Measurements from ENCODE around the gene KYAT1.

KYAT1 gene

GRCh38 chr9:128838338-128838737 is 43.4 kb downstream of the KYAT1 start:
- DNase-seq (ENCODE audit: low read depth) = no peak

- no peak for DNase-seq (ENCODE audit: low read depth)
Measured at GRCh38 chr9:128836509-128837145, 45.1 kb downstream of the KYAT1 start.

GRCh38 chr9:128835246-128836210 is 46.2 kb downstream of the KYAT1 start:
- DNase-seq (ENCODE audit: low read depth) = no peak

GRCh38 chr9:128833696-128834095 is 48.1 kb downstream of the KYAT1 start:
- DNase-seq (ENCODE audit: low read depth) = no peak

- peak; percentile 86 for DNase-seq (ENCODE audit: low read depth)
Measured at GRCh38 chr9:128829477-128830251, 52.1 kb downstream of the KYAT1 start, which contains the start of gene SPOUT1. TSS of gene SPOUT1 (minus strand) at chr9:128829794. CDS start at chr9:128829780, 14 bp downstream.

GRCh38 chr9:128828719-128829452 is 52.9 kb downstream of the KYAT1 start:
- no peak for DNase-seq (ENCODE audit: low read depth)

GRCh38 chr9:128828267-128828666 is 53.5 kb downstream of the KYAT1 start:
- no peak for DNase-seq (ENCODE audit: low read depth)

- DNase-seq (ENCODE audit: low read depth) = no peak
Measured at GRCh38 chr9:128825923-128826700, 55.6 kb downstream of the KYAT1 start.

GRCh38 chr9:128824911-128825310 is 56.8 kb downstream of the KYAT1 start:
- no peak for DNase-seq (ENCODE audit: low read depth)

GRCh38 chr9:128823903-128824406 is 57.8 kb downstream of the KYAT1 start:
- DNase-seq (ENCODE audit: low read depth) = no peak

- no peak for DNase-seq (ENCODE audit: low read depth)
Measured at GRCh38 chr9:128823362-128823902, 58.3 kb downstream of the KYAT1 start.

- DNase-seq (ENCODE audit: low read depth) = no peak
Measured at GRCh38 chr9:128822407-128823042, 59.2 kb downstream of the KYAT1 start.

- no peak for DNase-seq (ENCODE audit: low read depth)
Measured at GRCh38 chr9:128821584-128822406, 60.0 kb downstream of the KYAT1 start.

- no peak for DNase-seq (ENCODE audit: low read depth)
Measured at GRCh38 chr9:128820665-128821583, 60.8 kb downstream of the KYAT1 start.

GRCh38 chr9:128819716-128820664 is 61.8 kb downstream of the KYAT1 start:
- DNase-seq (ENCODE audit: low read depth) = no peak

- DNase-seq (ENCODE audit: low read depth) = no peak
Measured at GRCh38 chr9:128818839-128819715, 62.7 kb downstream of the KYAT1 start.
